SU-DHL-6 (cell line): ENCODE results near the gene FAM107A.

Experiments
- H2AFZ ChIP-seq: fragments of 200-600 bp; sonication (generic); 2 replicates; pipeline ENCODE4 v1.6.1; 2014; ENCODE audit warnings: low read depth, mild to moderate bottlenecking, moderate library complexity, mixed read lengths, antibody characterized with exemption, low read length; ENCODE audit not compliant: severe bottlenecking
- H3F3A ChIP-seq: fragments of 200-600 bp; shearing (Covaris generic); 2 replicates; pipeline ENCODE4 v1.6.0; 2016; ENCODE audit warnings: antibody characterized with exemption, mild to moderate bottlenecking; ENCODE audit not compliant: insufficient read depth
- H3K27ac ChIP-seq: fragments of 200-600 bp; sonication (generic); 2 replicates; pipeline ENCODE4 v1.5.1; 2016; ENCODE audit warnings: low read depth, mild to moderate bottlenecking, low read length, moderate library complexity, mixed read lengths
- H3K27me3 ChIP-seq: fragments of 200-600 bp; sonication (generic), shearing (Covaris generic); 2 replicates; pipeline ENCODE4 v1.6.0; 2014; ENCODE audit warnings: mild to moderate bottlenecking, low read length
- H3K36me3 ChIP-seq: fragments of 200-600 bp; sonication (generic); 2 replicates; pipeline ENCODE4 v1.6.1; 2014; ENCODE audit warnings: mild to moderate bottlenecking, low read length, mixed read lengths
- H3K4me2 ChIP-seq: fragments of 300-600, 200-600 bp; shearing (Covaris generic), sonication (generic); 2 replicates; pipeline ENCODE4 v1.6.0; 2014; ENCODE audit warnings: low read length, low read depth, mild to moderate bottlenecking; ENCODE audit not compliant: poor library complexity, severe bottlenecking
- H3K4me3 ChIP-seq: fragments of 200-600 bp; sonication (generic); 2 replicates; pipeline ENCODE4 v1.5.1; 2014; ENCODE audit warnings: antibody characterized with exemption, low read length, mild to moderate bottlenecking, mixed read lengths; ENCODE audit not compliant: insufficient read depth, poor library complexity, severe bottlenecking
- H3K79me2 ChIP-seq: fragments of 200-600 bp; sonication (generic); 2 replicates; pipeline ENCODE4 v1.6.1; 2014; ENCODE audit warnings: mild to moderate bottlenecking, low read length, moderate library complexity; ENCODE audit not compliant: insufficient read depth
- H3K9ac ChIP-seq: fragments of 200-600 bp; sonication (generic); 2 replicates; pipeline ENCODE4 v1.7.0; 2014; ENCODE audit warnings: mild to moderate bottlenecking, low read length
- H3K9me2 ChIP-seq: fragments of 200-600 bp; sonication (generic); replicated peaks from 2 replicates; pipeline ENCODE4 v1.6.1; 2014; ENCODE audit warnings: low read length; ENCODE audit not compliant: insufficient read depth
- H3K9me3 ChIP-seq: fragments of 200-600 bp; sonication (generic); 2 replicates; pipeline ENCODE4 v1.6.1; 2014; ENCODE audit warnings: low read length, mixed read lengths; ENCODE audit not compliant: insufficient read depth
- H4K20me1 ChIP-seq: fragments of 200-600 bp; sonication (generic); 2 replicates; pipeline ENCODE4 v1.6.1; 2014; ENCODE audit warnings: low read depth, mild to moderate bottlenecking, antibody characterized with exemption, low read length, moderate library complexity, mixed read lengths
- EZH2phosphoT487 ChIP-seq: fragments of 200-600 bp; sonication (generic), shearing (Covaris generic); conservative IDR thresholded peaks from 2 replicates; pipeline ENCODE4 v1.6.1; 2018; ENCODE audit warnings: mild to moderate bottlenecking, antibody characterized with exemption, low read length, moderate library complexity, mixed read lengths
- TF ChIP-seq, protein P1 (sequence below): fragments of 200-600 bp; sonication (generic); IDR thresholded peaks from one replicate; pipeline ENCODE4 v1.5.1; 2017; ENCODE audit warnings: antibody characterized with exemption, mild to moderate bottlenecking, low read length, moderate library complexity; ENCODE audit not compliant: insufficient read depth, poor library complexity, severe bottlenecking

The FAM107A gene

DNA sequence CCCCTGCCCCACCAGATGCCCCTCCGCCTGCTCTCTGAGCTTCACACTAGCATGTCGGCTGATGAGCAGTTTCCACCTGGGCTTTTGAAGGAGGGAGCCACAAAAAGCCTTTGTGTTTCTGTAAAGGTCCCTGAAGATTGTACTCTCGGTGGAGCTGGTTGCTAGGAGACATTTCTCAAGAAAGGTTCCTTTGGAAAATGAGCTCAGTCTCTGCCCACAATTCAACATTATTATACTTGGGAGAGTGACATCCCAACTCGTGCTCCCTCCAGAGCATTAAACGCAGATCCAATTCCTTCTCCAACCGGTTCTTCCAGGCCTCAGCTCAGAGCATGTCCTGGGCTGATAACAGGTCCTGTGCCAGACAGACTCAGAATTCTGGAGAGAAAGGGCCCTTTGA lies 26.8 kb upstream of the FAM107A start:
- Histone ChIP-seq H3F3A (no peaks in the 10 kb centered on the region), H3K27ac (no peak overlapping the region), H3K9ac (no peak overlapping the region), H3K4me3 (no peak overlapping the region), H3K9me2 (no peaks in the 10 kb centered on the region), H3K9me3 (no peaks in the 10 kb centered on the region), H2AFZ (no peak overlapping the region), H3K27me3 (no peaks in the 10 kb centered on the region), H3K36me3 (no peaks in the 10 kb centered on the region), H3K4me2 (no peak overlapping the region), H4K20me1 (no peaks in the 10 kb centered on the region), H3K79me2 (no peaks in the 10 kb centered on the region)
- TF ChIP-seq EZH2phosphoT487 = no peak
- TF ChIP-seq, protein P1, sequence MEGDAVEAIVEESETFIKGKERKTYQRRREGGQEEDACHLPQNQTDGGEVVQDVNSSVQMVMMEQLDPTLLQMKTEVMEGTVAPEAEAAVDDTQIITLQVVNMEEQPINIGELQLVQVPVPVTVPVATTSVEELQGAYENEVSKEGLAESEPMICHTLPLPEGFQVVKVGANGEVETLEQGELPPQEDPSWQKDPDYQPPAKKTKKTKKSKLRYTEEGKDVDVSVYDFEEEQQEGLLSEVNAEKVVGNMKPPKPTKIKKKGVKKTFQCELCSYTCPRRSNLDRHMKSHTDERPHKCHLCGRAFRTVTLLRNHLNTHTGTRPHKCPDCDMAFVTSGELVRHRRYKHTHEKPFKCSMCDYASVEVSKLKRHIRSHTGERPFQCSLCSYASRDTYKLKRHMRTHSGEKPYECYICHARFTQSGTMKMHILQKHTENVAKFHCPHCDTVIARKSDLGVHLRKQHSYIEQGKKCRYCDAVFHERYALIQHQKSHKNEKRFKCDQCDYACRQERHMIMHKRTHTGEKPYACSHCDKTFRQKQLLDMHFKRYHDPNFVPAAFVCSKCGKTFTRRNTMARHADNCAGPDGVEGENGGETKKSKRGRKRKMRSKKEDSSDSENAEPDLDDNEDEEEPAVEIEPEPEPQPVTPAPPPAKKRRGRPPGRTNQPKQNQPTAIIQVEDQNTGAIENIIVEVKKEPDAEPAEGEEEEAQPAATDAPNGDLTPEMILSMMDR = no peak

DNA sequence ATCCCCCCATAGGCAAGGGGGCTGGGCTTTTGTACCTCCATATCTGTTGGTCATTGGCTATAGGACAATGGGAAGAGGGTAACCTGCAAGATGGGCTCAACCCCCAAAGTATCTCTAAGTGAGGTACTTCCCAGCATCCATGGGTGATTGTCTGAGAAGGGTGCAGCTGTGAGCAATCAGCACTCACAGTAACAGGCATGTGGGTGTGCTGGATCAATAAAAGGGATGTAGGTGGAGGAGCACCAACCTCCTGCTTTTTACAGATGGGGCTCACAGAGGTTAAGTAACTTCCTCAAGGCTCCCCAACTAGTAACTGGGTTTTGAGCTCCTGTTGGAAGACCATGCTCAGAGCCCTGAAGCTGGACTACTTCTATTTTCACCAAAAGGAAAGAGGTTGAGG lies 26.4 kb upstream of the FAM107A start:
- Histone ChIP-seq H3K36me3 (no peaks in the 10 kb centered on the region), H3K4me2 (no peak overlapping the region), H3K27ac (no peak overlapping the region), H3K9ac (no peak overlapping the region), H3K27me3 (no peaks in the 10 kb centered on the region), H4K20me1 (no peaks in the 10 kb centered on the region), H2AFZ (no peak overlapping the region), H3K4me3 (no peak overlapping the region), H3F3A (no peaks in the 10 kb centered on the region), H3K9me3 (no peaks in the 10 kb centered on the region), H3K9me2 (no peaks in the 10 kb centered on the region), H3K79me2 (no peaks in the 10 kb centered on the region)
- no peak for TF ChIP-seq EZH2phosphoT487

DNA sequence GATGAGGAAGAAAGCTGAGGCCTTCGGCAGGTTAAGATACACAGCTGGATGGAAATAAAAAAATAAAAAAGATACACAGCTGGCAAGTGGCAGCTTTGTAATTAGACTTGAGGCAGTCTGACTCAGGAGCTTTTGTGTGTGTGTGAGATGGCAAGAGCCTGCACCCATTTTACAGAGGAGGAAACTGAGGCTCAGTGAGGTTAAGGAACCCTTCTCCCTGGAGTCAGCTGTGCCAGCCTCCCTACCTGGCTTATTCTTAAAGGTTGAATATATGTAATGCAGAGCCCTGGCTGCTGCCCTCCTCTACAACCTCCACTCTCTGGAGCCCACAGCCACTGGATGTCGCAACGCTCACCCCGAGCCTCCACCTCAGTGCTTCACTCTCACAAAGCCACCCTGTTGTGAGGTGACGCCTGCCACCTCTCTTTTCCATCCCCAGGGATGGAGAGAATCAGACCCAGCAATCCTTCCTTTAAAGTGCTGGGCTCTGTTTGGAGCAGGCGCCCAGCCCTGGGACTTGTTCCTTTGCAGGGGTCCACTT lies 20.6 kb upstream of the FAM107A start:
- Histone ChIP-seq H3K4me3 (no peak overlapping the region), H3K9ac (no peak overlapping the region), H3K36me3 (no peaks in the 10 kb centered on the region), H3K27ac (no peak overlapping the region), H3K9me2 (no peaks in the 10 kb centered on the region), H3K27me3 (no peaks in the 10 kb centered on the region), H3K4me2 (no peak overlapping the region), H3K9me3 (no peaks in the 10 kb centered on the region), H3K79me2 (no peaks in the 10 kb centered on the region), H2AFZ (no peak overlapping the region), H3F3A (no peaks in the 10 kb centered on the region), H4K20me1 (no peaks in the 10 kb centered on the region)
- no peak for TF ChIP-seq EZH2phosphoT487
- TF ChIP-seq, protein P1 = no peak

DNA sequence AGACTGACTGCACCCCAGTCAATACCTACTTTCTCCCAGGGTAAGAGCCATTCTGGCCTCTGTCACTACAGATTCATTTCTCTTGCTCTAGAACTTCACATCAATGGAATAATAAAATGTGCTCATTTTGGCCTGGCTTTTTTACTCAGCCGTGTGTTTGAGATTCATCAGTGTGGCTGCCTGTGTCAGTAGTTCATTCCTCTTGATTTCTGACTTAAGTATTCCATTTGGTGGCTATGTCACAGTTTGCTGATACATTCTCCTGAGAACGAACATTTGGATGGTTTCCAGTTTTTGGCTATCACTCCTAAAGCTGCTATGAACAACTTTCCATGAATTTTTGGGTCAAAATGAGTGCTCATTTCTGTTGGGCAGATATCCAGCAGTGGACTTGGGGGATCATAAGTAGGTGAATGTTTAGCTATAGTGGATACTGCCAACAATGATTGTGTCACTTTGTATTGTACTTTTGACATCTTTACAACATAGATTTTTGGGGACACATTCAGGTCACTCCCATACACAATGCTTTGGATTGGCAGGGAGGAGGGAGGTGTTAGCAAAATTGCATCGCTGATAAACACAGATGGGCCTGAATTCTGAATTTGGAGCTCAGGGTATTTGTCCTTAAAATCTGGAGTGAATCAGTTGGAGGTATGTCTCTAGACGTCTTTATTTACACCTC lies 19.8 kb upstream of the FAM107A start:
- no peak for TF ChIP-seq EZH2phosphoT487
- TF ChIP-seq, protein P1 = no peak
- Histone ChIP-seq H3K36me3 (no peaks in the 10 kb centered on the region), H4K20me1 (no peaks in the 10 kb centered on the region), H3K4me2 (no peak overlapping the region), H3K9ac (no peak overlapping the region), H3K79me2 (no peaks in the 10 kb centered on the region), H2AFZ (no peak overlapping the region), H3K27me3 (no peaks in the 10 kb centered on the region), H3K9me3 (no peaks in the 10 kb centered on the region), H3K9me2 (no peaks in the 10 kb centered on the region), H3K27ac (no peak overlapping the region), H3K4me3 (no peak overlapping the region), H3F3A (no peaks in the 10 kb centered on the region)
